Measurements from ENCODE around the gene PRKCQ.

DNA sequence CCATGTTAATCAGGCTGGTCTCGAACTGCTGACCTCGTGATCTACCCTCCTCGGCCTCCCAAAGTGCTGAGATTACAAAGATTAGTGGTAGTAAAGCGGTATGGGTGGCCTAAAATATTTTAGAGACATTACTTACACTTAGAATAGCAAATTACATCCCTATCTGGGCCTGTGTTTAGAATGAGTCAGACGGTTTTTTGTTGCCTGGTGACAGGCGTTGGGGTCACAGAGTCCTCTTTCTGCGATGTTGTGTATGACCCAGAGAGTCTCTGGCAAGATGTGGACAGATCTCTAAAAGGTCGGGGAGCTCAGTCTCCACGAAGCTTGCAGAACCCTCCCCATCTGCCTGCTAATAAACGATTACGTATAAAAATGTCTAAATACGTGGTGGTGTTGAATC, 39.6 kb upstream of the PRKCQ start:
- no peak for TF ChIP-seq POLR2A (IDR thresholded peaks at IDR 0.05)
- TF ChIP-seq, protein P1, sequence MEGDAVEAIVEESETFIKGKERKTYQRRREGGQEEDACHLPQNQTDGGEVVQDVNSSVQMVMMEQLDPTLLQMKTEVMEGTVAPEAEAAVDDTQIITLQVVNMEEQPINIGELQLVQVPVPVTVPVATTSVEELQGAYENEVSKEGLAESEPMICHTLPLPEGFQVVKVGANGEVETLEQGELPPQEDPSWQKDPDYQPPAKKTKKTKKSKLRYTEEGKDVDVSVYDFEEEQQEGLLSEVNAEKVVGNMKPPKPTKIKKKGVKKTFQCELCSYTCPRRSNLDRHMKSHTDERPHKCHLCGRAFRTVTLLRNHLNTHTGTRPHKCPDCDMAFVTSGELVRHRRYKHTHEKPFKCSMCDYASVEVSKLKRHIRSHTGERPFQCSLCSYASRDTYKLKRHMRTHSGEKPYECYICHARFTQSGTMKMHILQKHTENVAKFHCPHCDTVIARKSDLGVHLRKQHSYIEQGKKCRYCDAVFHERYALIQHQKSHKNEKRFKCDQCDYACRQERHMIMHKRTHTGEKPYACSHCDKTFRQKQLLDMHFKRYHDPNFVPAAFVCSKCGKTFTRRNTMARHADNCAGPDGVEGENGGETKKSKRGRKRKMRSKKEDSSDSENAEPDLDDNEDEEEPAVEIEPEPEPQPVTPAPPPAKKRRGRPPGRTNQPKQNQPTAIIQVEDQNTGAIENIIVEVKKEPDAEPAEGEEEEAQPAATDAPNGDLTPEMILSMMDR (IDR thresholded peaks at IDR 0.05) = no peak

Measured in uterus (tissue), 2 donors.